HCT116 (cell line): ENCODE measurements around the gene PRPF31. TPM values are rescaled to one million over a fixed set of nuclear protein-coding genes. Genes with fewer than 3 reads are reported as not detected.

Source experiments
- ATAC-seq: fragments of 200-7000 bp; cut with Tn5 transposase; 2 replicates; pipeline ENCODE4 v1.9.1; 2020; ENCODE audit warnings: mild to moderate bottlenecking, moderate library complexity
- BruUV-seq: library from RNA; stranded (reverse); fragments of 400-500 nt; replicated peaks from 2 replicates; lab custom pipeline; 2021; lab: Mats Ljungman, UMichigan
- CTCF ChIA-PET: fragments of 300-600 bp; sonication (Branson Sonifier 250); formaldehyde crosslinking; loops from one replicate; lab custom pipeline; 2021; ENCODE audit warnings: antibody characterized with exemption; lab: Charles Lee
- POLR2A ChIA-PET: fragments of 300-600, 350-600 bp; sonication (Branson Sonifier 250); formaldehyde crosslinking; loops from one replicate; lab custom pipeline; 2021; ENCODE audit warnings: antibody characterized with exemption; lab: Charles Lee
- RAD21 ChIA-PET, 2 experiments: fragments of 300-600 bp; sonication (Branson Sonifier 250); formaldehyde crosslinking; loops; one replicate each; lab custom pipeline; 2023; ENCODE audit warnings: low total read pairs in 2 of 2; ENCODE audit not compliant: uncharacterized antibody in 2 of 2, unreplicated experiment in 2 of 2, low non-redundant PET in 1 of 2; lab: Charles Lee
- DNase-seq: peaks from one replicate; pipeline ENCODE4 v3.0.0-alpha.2; 2010; ENCODE audit warnings: low read depth, low spot score
- H2AFZ ChIP-seq: fragments of 200-600 bp; shearing (Covaris generic), sonication (generic); 2 replicates; pipeline ENCODE4 v1.6.1; 2017; ENCODE audit warnings: low read depth, mixed run types, mixed read lengths, antibody characterized with exemption, low read length; ENCODE audit not compliant: poor library complexity, severe bottlenecking
- H3K27ac ChIP-seq: 2 replicates; pipeline ENCODE4 v1.5.1; 2012; ENCODE audit warnings: low read depth, low read length
- H3K27me3 ChIP-seq: fragments of 200-600 bp; sonication (generic); 2 replicates; pipeline ENCODE4 v1.6.1; 2016; ENCODE audit warnings: mixed run types, low read length, mixed read lengths; ENCODE audit not compliant: insufficient read depth
- H3K36me3 ChIP-seq, 2 experiments: fragments of 200-500 bp in 1 of 2; fragments of 200-600 bp in 1 of 2; sonication (Bioruptor generic) in 1 of 2; sonication (generic) in 1 of 2; 2 replicates each; pipeline versions ENCODE4 v1.5.1 to v1.6.1; 2014 to 2016; ENCODE audit warnings: low read length in 2 of 2, inconsistent platforms in 1 of 2, mixed read lengths in 1 of 2, mixed run types in 1 of 2; ENCODE audit not compliant: insufficient read depth in 2 of 2, control insufficient read depth in 1 of 2
- H3K4me1 ChIP-seq, 2 experiments: fragments of 200-600 bp in 1 of 2; sonication (generic) in 1 of 2; 2 replicates each; pipeline versions ENCODE4 v1.5.1 to v1.6.1; 2012 to 2017; ENCODE audit warnings: low read length in 2 of 2, inconsistent platforms in 1 of 2, mild to moderate bottlenecking in 1 of 2, mixed read lengths in 1 of 2, mixed run types in 1 of 2, moderate library complexity in 1 of 2; ENCODE audit not compliant: insufficient read depth in 2 of 2, control insufficient read depth in 1 of 2
- H3K4me2 ChIP-seq: fragments of 200-600 bp; sonication (generic); 2 replicates; pipeline ENCODE4 v1.6.1; 2017; ENCODE audit warnings: mixed run types, low read length, mixed read lengths
- H3K4me3 ChIP-seq, 2 experiments: fragments of 200-600 bp in 1 of 2; sonication (generic) in 1 of 2; replicated peaks in 1 of 2; 2 replicates each; pipeline ENCODE4 v1.5.1; 2011 to 2016; ENCODE audit warnings: low read length in 2 of 2, control low read depth in 1 of 2, low read depth in 1 of 2, mild to moderate bottlenecking in 1 of 2, mixed read lengths in 1 of 2, mixed run types in 1 of 2
- H3K79me2 ChIP-seq: fragments of 200-600 bp; sonication (generic); 2 replicates; pipeline ENCODE4 v1.6.1; 2017; ENCODE audit warnings: mild to moderate bottlenecking, mixed run types, low read length, moderate library complexity, mixed read lengths; ENCODE audit not compliant: insufficient read depth
- H3K9ac ChIP-seq: fragments of 200-600 bp; sonication (generic); 2 replicates; pipeline ENCODE4 v1.6.1; 2016; ENCODE audit warnings: low read length, mixed read lengths
- H3K9me2 ChIP-seq: fragments of 200-600 bp; sonication (generic), shearing (Covaris generic); 2 replicates; pipeline ENCODE4 v1.6.1; 2017; ENCODE audit warnings: mixed run types, mild to moderate bottlenecking, moderate library complexity; ENCODE audit not compliant: insufficient read depth
- H3K9me3 ChIP-seq, 2 experiments: fragments of 200-500 bp in 1 of 2; fragments of 200-600 bp in 1 of 2; sonication (Bioruptor generic) in 1 of 2; sonication (generic) in 1 of 2; 2 replicates each; pipeline ENCODE4 v1.6.1; 2014 to 2017; ENCODE audit warnings: low read length in 2 of 2, mixed read lengths in 2 of 2, inconsistent platforms in 1 of 2, low read depth in 1 of 2, mild to moderate bottlenecking in 1 of 2, mixed run types in 1 of 2, moderate library complexity in 1 of 2; ENCODE audit not compliant: control insufficient read depth in 1 of 2, insufficient read depth in 1 of 2
- H4K20me1 ChIP-seq: fragments of 200-600 bp; sonication (generic), shearing (Covaris generic); 2 replicates; pipeline ENCODE4 v1.6.1; 2017; ENCODE audit warnings: mixed run types, mild to moderate bottlenecking, moderate library complexity; ENCODE audit not compliant: insufficient read depth
- CEBPB ChIP-seq: IDR thresholded peaks from 2 replicates; pipeline ENCODE4 v1.6.1; 2012; ENCODE audit warnings: low read depth
- POLR2A ChIP-seq: IDR thresholded peaks from 2 replicates; pipeline ENCODE4 v1.7.0; 2011; ENCODE audit warnings: borderline replicate concordance; ENCODE audit not compliant: insufficient read depth, insufficient read length; ENCODE audit errors: extremely low read depth
- intact Hi-C: fragments of 100-400 bp; cut with micrococcal nuclease; formaldehyde crosslinking; loops from 2 replicates; pipeline ENCODE4 v1.10.0; 2022
- total RNA-seq: library from RNA; stranded (reverse); gene quantifications from one replicate; pipeline ENCODE4 v1.2.1, GENCODE V29; 2021; ENCODE audit not compliant: unreplicated experiment
- TF ChIP-seq, protein P1 (sequence below): IDR thresholded peaks from 2 replicates; pipeline ENCODE4 v1.6.1; 2012; ENCODE audit warnings: low read depth

Gene PRPF31
- total RNA-seq, 1 experiment from 2014 or later = 99.0 TPM

- RAD21 ChIA-PET = interaction anchor here in 1 of 2 experiments (0.6 kb wide), 1 partner anchor 298 kb away, joined by 4 read pairs; no protein-coding TSS in a partner anchor
- peak overlapping the region; percentile 41; the same call in 1 of the 2 replicates for H3K9ac ChIP-seq
- no peaks in the 10 kb centered on the region for H3K79me2 ChIP-seq
- no peaks in the 10 kb centered on the region for H4K20me1 ChIP-seq
- H3K36me3 ChIP-seq = no peaks in the 10 kb centered on the region
- intact Hi-C loops = loop anchor here (10.0 kb wide), 1 partner anchor 290 kb away; no protein-coding TSS in a partner anchor
- no TSS peak for BruUV-seq
- no peak for TF ChIP-seq POLR2A
- TF ChIP-seq, protein P1, sequence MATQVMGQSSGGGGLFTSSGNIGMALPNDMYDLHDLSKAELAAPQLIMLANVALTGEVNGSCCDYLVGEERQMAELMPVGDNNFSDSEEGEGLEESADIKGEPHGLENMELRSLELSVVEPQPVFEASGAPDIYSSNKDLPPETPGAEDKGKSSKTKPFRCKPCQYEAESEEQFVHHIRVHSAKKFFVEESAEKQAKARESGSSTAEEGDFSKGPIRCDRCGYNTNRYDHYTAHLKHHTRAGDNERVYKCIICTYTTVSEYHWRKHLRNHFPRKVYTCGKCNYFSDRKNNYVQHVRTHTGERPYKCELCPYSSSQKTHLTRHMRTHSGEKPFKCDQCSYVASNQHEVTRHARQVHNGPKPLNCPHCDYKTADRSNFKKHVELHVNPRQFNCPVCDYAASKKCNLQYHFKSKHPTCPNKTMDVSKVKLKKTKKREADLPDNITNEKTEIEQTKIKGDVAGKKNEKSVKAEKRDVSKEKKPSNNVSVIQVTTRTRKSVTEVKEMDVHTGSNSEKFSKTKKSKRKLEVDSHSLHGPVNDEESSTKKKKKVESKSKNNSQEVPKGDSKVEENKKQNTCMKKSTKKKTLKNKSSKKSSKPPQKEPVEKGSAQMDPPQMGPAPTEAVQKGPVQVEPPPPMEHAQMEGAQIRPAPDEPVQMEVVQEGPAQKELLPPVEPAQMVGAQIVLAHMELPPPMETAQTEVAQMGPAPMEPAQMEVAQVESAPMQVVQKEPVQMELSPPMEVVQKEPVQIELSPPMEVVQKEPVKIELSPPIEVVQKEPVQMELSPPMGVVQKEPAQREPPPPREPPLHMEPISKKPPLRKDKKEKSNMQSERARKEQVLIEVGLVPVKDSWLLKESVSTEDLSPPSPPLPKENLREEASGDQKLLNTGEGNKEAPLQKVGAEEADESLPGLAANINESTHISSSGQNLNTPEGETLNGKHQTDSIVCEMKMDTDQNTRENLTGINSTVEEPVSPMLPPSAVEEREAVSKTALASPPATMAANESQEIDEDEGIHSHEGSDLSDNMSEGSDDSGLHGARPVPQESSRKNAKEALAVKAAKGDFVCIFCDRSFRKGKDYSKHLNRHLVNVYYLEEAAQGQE = no peak
- no peak for TF ChIP-seq CEBPB
- TF ChIP-seq, all 23 proteins: peak for 0
- Histone ChIP-seq H3K4me3 (peak overlapping the region; percentile 33 to 51), H3K9me2 (no peaks in the 10 kb centered on the region), H3K4me2 (peak overlapping the region; percentile 80), H3K27ac (peak overlapping the region; percentile 10; the same call in 1 of the 2 replicates), H3K27me3 (no peaks in the 10 kb centered on the region), H3K4me1 (peaks cover 7 to 20% of the 10 kb centered on the region in 2 experiments; a peak in 3 of 4 replicates), H3K9me3 (no peaks in the 10 kb centered on the region), H2AFZ (peak overlapping the region; percentile 54)
- ATAC-seq (no peak; the same call in 1 of the 2 replicates), DNase-seq (no peak)
- ChIA-PET POLR2A (no interaction called here), CTCF (no interaction called here)
Observed at GRCh38 chr19:54095136-54095858, 20.3 kb upstream of the PRPF31 start.
